GM18517 (cell line): ENCODE data around the gene PCIF1.

Experiments
- ATAC-seq: cut with Tn5 transposase; IDR thresholded peaks from one replicate; pipeline ENCODE4 v1.9.1; 2021; ENCODE audit warnings: mild to moderate bottlenecking, moderate library complexity; ENCODE audit not compliant: unreplicated experiment

PCIF1 gene

GRCh38 chr20:45964006-45964400 is 29.5 kb downstream of the PCIF1 start:
- ATAC-seq = no peak

GRCh38 chr20:45965169-45966002 is 30.9 kb downstream of the PCIF1 start:
- ATAC-seq = no peak

- ATAC-seq = no peak
These were observed 33.1 kb downstream of the PCIF1 start for GRCh38 chr20:45967551-45968080.

GRCh38 chr20:45968081-45968671 is 33.7 kb downstream of the PCIF1 start:
- no peak for ATAC-seq

GRCh38 chr20:45968801-45969711 is 34.6 kb downstream of the PCIF1 start:
- ATAC-seq = no peak

- no peak for ATAC-seq
These were observed 35.5 kb downstream of the PCIF1 start for GRCh38 chr20:45969712-45970634.

GRCh38 chr20:45970646-45971424 is 36.4 kb downstream of the PCIF1 start:
- peak; percentile 9 for ATAC-seq

GRCh38 chr20:45971425-45971674 is 36.9 kb downstream of the PCIF1 start:
- peak; percentile 18 for ATAC-seq

- peak; percentile 64 for ATAC-seq
These were observed 37.4 kb downstream of the PCIF1 start, which contains the start of gene ZNF335 for GRCh38 chr20:45971675-45972499. TSS of gene ZNF335 (minus strand) at chr20:45972203. CDS start at chr20:45971410, 793 bp downstream.

- no peak for ATAC-seq
These were observed 38.2 kb downstream of the PCIF1 start for GRCh38 chr20:45972500-45973183.

GRCh38 chr20:45974896-45975565 is 40.5 kb downstream of the PCIF1 start:
- ATAC-seq = no peak

- no peak for ATAC-seq
These were observed 41.2 kb downstream of the PCIF1 start for GRCh38 chr20:45975686-45976085.

- ATAC-seq = no peak
These were observed 41.6 kb downstream of the PCIF1 start for GRCh38 chr20:45976086-45976485.

GRCh38 chr20:45981261-45981660 is 46.8 kb downstream of the PCIF1 start:
- ATAC-seq = no peak

GRCh38 chr20:45983279-45983743 is 48.8 kb downstream of the PCIF1 start:
- ATAC-seq = no peak

- ATAC-seq = no peak
These were observed 51.1 kb downstream of the PCIF1 start for GRCh38 chr20:45985573-45985972.

- no peak for ATAC-seq
These were observed 52.8 kb downstream of the PCIF1 start for GRCh38 chr20:45987108-45987780.
